Effector memory CD4-positive, alpha-beta T cell (primary cell): ENCODE measurements around the gene PRAMEF14.
"Not testable (repeated sequence)": the region's sequence is repeated elsewhere in the genome, so short reads cannot be mapped to it uniquely, and the experiment has no call there.

Source experiments
- DNase-seq, 3 donors: peaks; one replicate each; pipeline ENCODE4 v3.0.0-alpha.2; 2020
- H3K27ac ChIP-seq: 2 replicates; pipeline ENCODE4 v1.7.0; 2013; ENCODE audit warnings: mild to moderate bottlenecking, low read length, moderate library complexity; ENCODE audit not compliant: insufficient read depth, poor library complexity, severe bottlenecking
- H3K27me3 ChIP-seq: replicated peaks from 2 replicates; pipeline ENCODE4 v1.7.0; 2013; ENCODE audit warnings: mild to moderate bottlenecking, low read length; ENCODE audit not compliant: insufficient read depth, control insufficient read depth, poor library complexity, severe bottlenecking
- H3K36me3 ChIP-seq: 2 replicates; pipeline ENCODE4 v1.7.0; 2013; ENCODE audit warnings: mild to moderate bottlenecking, low read length, moderate library complexity; ENCODE audit not compliant: control insufficient read depth, insufficient read depth
- H3K4me1 ChIP-seq: 2 replicates; pipeline ENCODE4 v1.7.0; 2013; ENCODE audit warnings: low read length, mild to moderate bottlenecking; ENCODE audit not compliant: control insufficient read depth, insufficient read depth, poor library complexity, severe bottlenecking
- H3K4me3 ChIP-seq: 2 replicates; pipeline ENCODE4 v1.7.0; 2013; ENCODE audit warnings: low read length, low read depth, mild to moderate bottlenecking; ENCODE audit not compliant: insufficient read depth, poor library complexity, severe bottlenecking
- H3K9me3 ChIP-seq: 2 replicates; pipeline ENCODE4 v1.7.0; 2013; ENCODE audit warnings: mild to moderate bottlenecking, low read length, moderate library complexity; ENCODE audit not compliant: control insufficient read depth
- total RNA-seq, 3 donors: gene quantifications; one replicate each; lab custom pipeline; 2026; lab: John Stamatoyannopoulos, UW

PRAMEF14 gene, protein sequence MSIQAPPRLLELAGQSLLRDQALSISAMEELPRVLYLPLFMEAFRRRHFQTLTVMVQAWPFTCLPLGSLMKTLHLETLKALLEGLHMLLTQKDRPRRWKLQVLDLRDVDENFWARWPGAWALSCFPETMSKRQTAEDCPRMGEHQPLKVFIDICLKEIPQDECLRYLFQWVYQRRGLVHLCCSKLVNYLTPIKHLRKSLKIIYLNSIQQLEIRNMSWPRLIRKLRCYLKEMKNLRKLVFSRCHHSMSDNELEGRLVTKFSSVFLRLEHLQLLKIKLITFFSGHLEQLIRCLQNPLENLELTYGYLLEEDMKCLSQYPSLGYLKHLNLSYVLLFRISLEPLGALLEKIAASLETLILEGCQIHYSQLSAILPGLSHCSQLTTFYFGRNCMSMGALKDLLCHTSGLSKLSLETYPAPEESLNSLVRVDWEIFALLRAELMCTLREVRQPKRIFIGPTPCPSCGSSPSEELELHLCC
- 0 to 0.09 (median 0) reads per million in 3 donors for total RNA-seq

GRCh38 chr1:13347034-13347433, at the start of gene PRAMEF14:
Gene PRAMEF14 (minus strand): TSS chr1:13347134. CDS start chr1:13345314, 1,820 bp downstream.
- H3K4me3 ChIP-seq, DNase-seq, H3K9me3 ChIP-seq, H3K4me1 ChIP-seq, H3K27ac ChIP-seq, H3K27me3 ChIP-seq, H3K36me3 ChIP-seq: not testable (repeated sequence)

- H3K4me1 ChIP-seq, H3K27me3 ChIP-seq, H3K36me3 ChIP-seq, H3K9me3 ChIP-seq, H3K4me3 ChIP-seq, H3K27ac ChIP-seq, DNase-seq: not testable (repeated sequence)
These were observed 48.4 kb upstream of the PRAMEF14 start for GRCh38 chr1:13395311-13395710.

GRCh38 chr1:13394761-13395160, 47.8 kb upstream of the PRAMEF14 start:
- not testable (repeated sequence) for H3K36me3 ChIP-seq, H3K4me1 ChIP-seq, H3K4me3 ChIP-seq, H3K27ac ChIP-seq, DNase-seq, H3K27me3 ChIP-seq, H3K9me3 ChIP-seq

DNA sequence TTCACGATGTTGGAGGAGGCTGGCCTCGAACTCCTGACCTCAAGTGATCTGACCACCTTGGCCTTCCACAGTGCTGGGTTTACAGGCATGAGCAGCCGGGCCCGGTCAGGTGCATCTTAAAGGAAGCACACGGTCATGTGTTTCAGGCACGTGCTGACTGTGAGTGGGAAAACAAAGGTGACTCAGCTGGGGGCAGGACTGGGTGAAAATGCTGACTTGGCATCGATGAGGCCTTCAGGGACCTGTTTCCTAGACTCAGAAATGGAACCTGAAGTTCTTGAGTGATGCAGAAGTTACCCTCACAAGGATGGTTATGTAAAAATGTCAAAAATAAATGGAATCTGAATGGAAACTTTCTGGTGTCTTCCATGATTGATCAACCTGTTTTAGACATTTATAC, 46.1 kb upstream of the PRAMEF14 start:
- H3K36me3 ChIP-seq, H3K27me3 ChIP-seq, H3K4me1 ChIP-seq, H3K27ac ChIP-seq, H3K9me3 ChIP-seq, H3K4me3 ChIP-seq, DNase-seq: not testable (repeated sequence)

DNA sequence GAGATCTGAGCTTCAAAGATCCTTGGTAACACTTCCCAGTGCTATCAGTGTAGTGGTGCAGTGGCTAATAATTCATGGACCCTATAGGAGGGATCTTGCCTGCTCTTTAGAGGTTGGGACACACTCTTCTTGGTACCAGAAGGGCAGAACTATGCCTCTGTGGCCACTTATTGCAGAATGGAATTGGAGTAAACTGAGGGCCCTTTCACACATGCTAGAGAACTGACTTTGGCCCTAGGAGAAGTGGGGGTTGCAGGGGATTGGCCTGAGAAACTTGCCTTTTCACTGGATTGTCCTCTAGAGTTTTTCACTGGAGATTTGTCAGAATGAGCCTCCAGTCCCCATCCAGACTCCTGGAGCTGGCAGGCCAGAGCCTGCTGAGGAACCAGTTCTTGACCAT, 42.4 kb upstream of the PRAMEF14 start, which contains the start of gene PRAMEF17:
Gene PRAMEF17 (plus strand): TSS at position 301 of the 400 bp plus-strand sequence. CDS start 26 bp downstream, at position 327.
- H3K27ac ChIP-seq, H3K4me3 ChIP-seq, H3K27me3 ChIP-seq, DNase-seq, H3K4me1 ChIP-seq, H3K36me3 ChIP-seq, H3K9me3 ChIP-seq: not testable (repeated sequence)

- not testable (repeated sequence) for H3K36me3 ChIP-seq, H3K4me3 ChIP-seq, DNase-seq, H3K9me3 ChIP-seq, H3K27me3 ChIP-seq, H3K27ac ChIP-seq, H3K4me1 ChIP-seq
These were observed 33.4 kb upstream of the PRAMEF14 start for GRCh38 chr1:13380380-13380779.

GRCh38 chr1:13378983-13379382, 32.0 kb upstream of the PRAMEF14 start:
- H3K4me3 ChIP-seq, H3K27ac ChIP-seq, H3K4me1 ChIP-seq, H3K27me3 ChIP-seq, H3K9me3 ChIP-seq, H3K36me3 ChIP-seq, DNase-seq: not testable (repeated sequence)

GRCh38 chr1:13368544-13368943, 21.6 kb upstream of the PRAMEF14 start:
- not testable (repeated sequence) for H3K36me3 ChIP-seq, H3K4me1 ChIP-seq, H3K9me3 ChIP-seq, H3K27ac ChIP-seq, H3K4me3 ChIP-seq, DNase-seq, H3K27me3 ChIP-seq

GRCh38 chr1:13366536-13366935, 19.6 kb upstream of the PRAMEF14 start:
- not testable (repeated sequence) for H3K27ac ChIP-seq, DNase-seq, H3K9me3 ChIP-seq

GRCh38 chr1:13364928-13365327, 18.0 kb upstream of the PRAMEF14 start:
- H3K36me3 ChIP-seq, H3K4me1 ChIP-seq, H3K4me3 ChIP-seq, H3K9me3 ChIP-seq, H3K27ac ChIP-seq, H3K27me3 ChIP-seq, DNase-seq: not testable (repeated sequence)

More at GRCh38 chr1:13366536-13366935, 19.6 kb upstream of the PRAMEF14 start:
- not testable (repeated sequence) for H3K4me1 ChIP-seq, H3K4me3 ChIP-seq, H3K36me3 ChIP-seq, H3K27me3 ChIP-seq
